Left lung (tissue), 10 donors: ENCODE results near the gene MRFAP1L1. TPM values are rescaled to one million over a fixed set of nuclear protein-coding genes. Genes with fewer than 3 reads are reported as not detected.

Source experiments
- ATAC-seq: fragments of 200-7000 bp; cut with Tn5 transposase; one replicate; pipeline ENCODE4 v1.9.1; 2020; ENCODE audit warnings: moderate library complexity
- DNase-seq, 4 donors: peaks; one replicate each; pipeline ENCODE4 v3.0.0-alpha.2; 2013 to 2020
- H3K27ac ChIP-seq, 2 donors: fragments of 200-600 bp; sonication (generic) in 1 of 2; one replicate each; pipeline versions ENCODE4 v1.5.0 to v1.8.0; 2020 to 2021
- H3K27me3 ChIP-seq, 2 donors: fragments of 200-600 bp; sonication (generic) in 1 of 2; one replicate each; pipeline versions ENCODE4 v1.5.0 to v1.8.0; 2020 to 2021
- H3K36me3 ChIP-seq, 2 donors: fragments of 200-600 bp; sonication (generic) in 1 of 2; one replicate each; pipeline versions ENCODE4 v1.5.0 to v1.8.0; 2020 to 2021
- H3K4me1 ChIP-seq, 2 donors: fragments of 200-600 bp; one replicate each; pipeline ENCODE4 v1.8.0; 2021
- H3K4me3 ChIP-seq, 2 donors: fragments of 200-600 bp; sonication (generic) in 1 of 2; one replicate each; pipeline versions ENCODE4 v1.5.0 to v1.8.0; 2020 to 2021; ENCODE audit warnings: mild to moderate bottlenecking in 1 of 2
- H3K9me3 ChIP-seq, 2 donors: fragments of 200-600 bp; sonication (generic) in 1 of 2; one replicate each; pipeline versions ENCODE4 v1.5.0 to v1.8.0; 2020 to 2021
- intact Hi-C, 2 donors: fragments of 100-400 bp; cut with DNase I; formaldehyde crosslinking; loops; one replicate each; pipeline versions ENCODE4 v1.11.2 to v1.14.2; 2022
- polyA plus RNA-seq, 6 donors: library from polyadenylated mRNA; unstranded; fragments of 120-200 nt; gene quantifications; one replicate each; pipeline ENCODE4 v1.2.1, GENCODE V29; 2013; ENCODE audit not compliant: insufficient read length in 6 of 6
- total RNA-seq, 2 donors: library from RNA; stranded (reverse); fragmentation: NEBNext Ultra II Directional; extraction: Animal tissue kit (Norgen Biotek cat#: 25700); gene quantifications; one replicate each; pipeline ENCODE4 v1.2.1, GENCODE V29; 2021
- TF ChIP-seq, protein P1 (sequence below), 2 donors: fragments of 200-600 bp; sonication (generic) in 1 of 2; IDR thresholded peaks; one replicate each; pipeline versions ENCODE4 v1.5.0 to v1.8.0; 2021; ENCODE audit warnings: antibody characterized with exemption in 2 of 2
- donor health status: DM: no; HTN: yes; CAD: no.
- donor health status: DM: no; HTN: no; CAD: no.

The MRFAP1L1 gene
- total and polyA plus RNA-seq, 8 donors = 43.3 to 125 (median 107) TPM

DNA sequence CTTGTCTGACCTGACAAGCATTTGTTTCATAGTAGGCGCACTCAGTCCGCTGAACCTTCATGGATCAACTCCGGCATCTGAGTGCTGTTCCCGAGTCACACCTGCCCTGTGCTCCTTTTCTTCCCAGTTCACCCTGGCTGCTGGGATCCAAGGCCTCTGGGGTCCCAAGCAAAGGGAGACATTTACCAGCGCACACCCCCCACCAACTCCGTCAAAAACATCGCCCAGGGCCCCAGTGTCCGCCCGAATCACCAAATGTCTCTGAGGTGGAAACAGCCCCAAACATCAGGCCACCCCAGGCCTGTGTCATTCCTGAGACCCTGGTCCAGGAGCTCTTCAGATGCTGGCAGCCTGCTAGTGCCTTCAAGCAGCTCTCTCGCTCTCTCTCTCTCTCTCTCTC, 11.5 kb upstream of the MRFAP1L1 start:
- Histone ChIP-seq H3K27me3 (no peaks in the 10 kb centered on the region), H3K4me3 (no peak overlapping the region), H3K9me3 (no peaks in the 10 kb centered on the region), H3K4me1 (peaks cover 8 to 25% of the 10 kb centered on the region in 2 donors), H3K27ac (no peak overlapping the region), H3K36me3 (no peaks in the 10 kb centered on the region)
- intact Hi-C loops = loop anchor here in 1 of 2 donors (5.0 to 10.0 kb wide), 2 partner anchors 151 to 354 kb away; no protein-coding TSS in a partner anchor
- no peak for ATAC-seq
- TF ChIP-seq, protein P1, sequence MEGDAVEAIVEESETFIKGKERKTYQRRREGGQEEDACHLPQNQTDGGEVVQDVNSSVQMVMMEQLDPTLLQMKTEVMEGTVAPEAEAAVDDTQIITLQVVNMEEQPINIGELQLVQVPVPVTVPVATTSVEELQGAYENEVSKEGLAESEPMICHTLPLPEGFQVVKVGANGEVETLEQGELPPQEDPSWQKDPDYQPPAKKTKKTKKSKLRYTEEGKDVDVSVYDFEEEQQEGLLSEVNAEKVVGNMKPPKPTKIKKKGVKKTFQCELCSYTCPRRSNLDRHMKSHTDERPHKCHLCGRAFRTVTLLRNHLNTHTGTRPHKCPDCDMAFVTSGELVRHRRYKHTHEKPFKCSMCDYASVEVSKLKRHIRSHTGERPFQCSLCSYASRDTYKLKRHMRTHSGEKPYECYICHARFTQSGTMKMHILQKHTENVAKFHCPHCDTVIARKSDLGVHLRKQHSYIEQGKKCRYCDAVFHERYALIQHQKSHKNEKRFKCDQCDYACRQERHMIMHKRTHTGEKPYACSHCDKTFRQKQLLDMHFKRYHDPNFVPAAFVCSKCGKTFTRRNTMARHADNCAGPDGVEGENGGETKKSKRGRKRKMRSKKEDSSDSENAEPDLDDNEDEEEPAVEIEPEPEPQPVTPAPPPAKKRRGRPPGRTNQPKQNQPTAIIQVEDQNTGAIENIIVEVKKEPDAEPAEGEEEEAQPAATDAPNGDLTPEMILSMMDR (IDR thresholded peaks at IDR 0.05) = no peak
- no peak for DNase-seq

GRCh38 chr4:6720202-6720699, 10.6 kb upstream of the MRFAP1L1 start:
- TF ChIP-seq, protein P1 (IDR thresholded peaks at IDR 0.05) = peak; percentile 89 to 96
- Histone ChIP-seq H3K4me1 (peaks cover 8 to 30% of the 10 kb centered on the region in 2 donors), H3K36me3 (no peaks in the 10 kb centered on the region), H3K4me3 (no peak overlapping the region), H3K9me3 (no peaks in the 10 kb centered on the region), H3K27ac (no peak overlapping the region), H3K27me3 (no peaks in the 10 kb centered on the region)
- intact Hi-C loops = loop anchor here in 1 of 2 donors (5.0 to 10.0 kb wide), 2 partner anchors 152 to 355 kb away; no protein-coding TSS in a partner anchor
- peak; percentile 69 to 96 (median 84) for DNase-seq
- peak; percentile 78 for ATAC-seq

- TF ChIP-seq, protein P1 (IDR thresholded peaks at IDR 0.05) = no peak
- Histone ChIP-seq H3K36me3 (no peaks in the 10 kb centered on the region), H3K27me3 (no peaks in the 10 kb centered on the region), H3K4me1 (peaks cover 8 to 32% of the 10 kb centered on the region in 2 donors), H3K4me3 (no peak overlapping the region), H3K27ac (no peak overlapping the region), H3K9me3 (no peaks in the 10 kb centered on the region)
- no peak for DNase-seq
- intact Hi-C loops = loop anchor here in 1 of 2 donors (5.0 to 10.0 kb wide), 2 partner anchors 153 to 355 kb away; no protein-coding TSS in a partner anchor
- no peak for ATAC-seq
Observed at GRCh38 chr4:6719611-6720179, 10.0 kb upstream of the MRFAP1L1 start.

DNA sequence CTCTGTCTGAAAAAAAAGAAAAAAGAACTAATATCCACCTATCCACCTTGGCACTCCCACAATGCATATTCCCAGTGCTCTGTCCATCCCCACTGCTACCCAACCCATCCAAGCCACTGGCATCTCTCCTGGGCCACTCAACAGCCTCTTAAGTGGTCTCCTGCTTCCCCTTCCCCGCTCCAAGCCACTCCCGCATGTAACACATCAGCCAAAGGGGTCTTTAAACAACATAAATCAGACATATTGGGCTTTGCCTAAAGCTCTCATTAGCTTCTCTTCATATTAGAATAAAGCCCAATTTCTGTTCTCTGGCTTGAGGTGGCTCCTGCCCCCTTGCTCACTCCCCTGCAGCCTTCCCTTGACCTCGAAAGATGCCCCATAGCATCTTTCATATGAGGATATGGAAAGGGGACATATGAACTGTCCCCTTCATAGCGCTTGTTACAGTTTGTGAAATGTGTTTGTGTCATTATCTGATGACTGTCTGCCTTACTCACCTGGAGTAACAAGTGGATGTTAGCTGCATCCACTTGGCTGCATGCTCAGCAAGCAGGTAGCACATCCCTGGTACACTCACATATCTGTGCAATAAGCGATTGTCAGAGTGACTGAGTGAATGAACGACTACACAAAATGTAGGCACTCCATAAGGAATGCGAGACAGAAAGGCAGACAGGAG, 9.4 kb upstream of the MRFAP1L1 start:
- ATAC-seq (no peak), DNase-seq (no peak)
- Histone ChIP-seq H3K27ac (no peak overlapping the region), H3K4me1 (peaks cover 8 to 32% of the 10 kb centered on the region in 2 donors), H3K27me3 (no peaks in the 10 kb centered on the region), H3K9me3 (no peaks in the 10 kb centered on the region), H3K36me3 (no peaks in the 10 kb centered on the region), H3K4me3 (no peak overlapping the region)
- intact Hi-C loops = no loop called here
- TF ChIP-seq, protein P1 (IDR thresholded peaks at IDR 0.05) = no peak
